SH-SY5Y (cell line): Measurements from ENCODE around the gene SLC39A12.

Source experiments
- GATA2 ChIP-seq: IDR thresholded peaks from 2 replicates; pipeline ENCODE4 v1.6.1; 2011; ENCODE audit warnings: mild to moderate bottlenecking, low read depth, low read length
- GATA3 ChIP-seq: IDR thresholded peaks from 2 replicates; pipeline ENCODE4 v1.6.1; 2011; ENCODE audit warnings: low read depth, mild to moderate bottlenecking, low read length, moderate library complexity

The SLC39A12 gene

DNA sequence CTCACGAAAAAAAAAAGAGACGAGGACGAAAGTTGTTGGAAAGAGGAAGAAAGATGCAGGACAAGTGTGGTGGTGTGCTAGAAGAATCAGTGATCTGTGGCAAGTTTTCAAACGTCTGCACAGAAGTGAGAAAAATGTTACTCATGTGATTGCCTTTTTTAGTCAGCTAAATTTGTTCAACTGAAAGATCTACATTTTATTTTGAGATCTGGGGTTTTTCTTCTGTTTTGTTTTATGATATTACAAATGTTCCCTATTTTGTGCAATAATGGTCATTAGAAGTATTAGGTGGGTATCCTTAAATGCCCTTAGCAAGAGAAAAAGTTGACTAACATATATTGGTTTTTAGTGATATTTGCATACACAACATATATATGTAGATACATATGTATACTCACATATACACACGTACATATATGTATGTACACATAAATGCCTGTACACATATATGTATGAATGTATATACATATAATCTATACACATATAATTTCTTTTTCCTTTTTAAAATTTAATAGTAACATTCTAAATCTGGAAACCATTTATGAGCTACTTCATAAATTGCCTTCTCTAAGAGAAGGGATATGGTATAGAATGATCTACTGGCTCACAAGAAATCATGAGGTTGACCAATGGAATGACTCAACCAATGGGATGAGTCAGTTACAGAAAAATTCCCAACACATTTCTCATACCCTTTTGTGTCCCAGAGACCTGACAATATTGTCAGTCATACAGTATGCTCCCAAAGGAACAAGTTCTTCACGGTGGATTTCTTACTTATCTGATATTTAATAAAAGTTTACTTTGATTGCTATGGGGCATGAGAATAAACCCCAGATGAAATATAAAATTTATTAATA is 38.4 kb downstream of the SLC39A12 start:
- TF ChIP-seq GATA3 (no peak), GATA2 (no peak)

DNA sequence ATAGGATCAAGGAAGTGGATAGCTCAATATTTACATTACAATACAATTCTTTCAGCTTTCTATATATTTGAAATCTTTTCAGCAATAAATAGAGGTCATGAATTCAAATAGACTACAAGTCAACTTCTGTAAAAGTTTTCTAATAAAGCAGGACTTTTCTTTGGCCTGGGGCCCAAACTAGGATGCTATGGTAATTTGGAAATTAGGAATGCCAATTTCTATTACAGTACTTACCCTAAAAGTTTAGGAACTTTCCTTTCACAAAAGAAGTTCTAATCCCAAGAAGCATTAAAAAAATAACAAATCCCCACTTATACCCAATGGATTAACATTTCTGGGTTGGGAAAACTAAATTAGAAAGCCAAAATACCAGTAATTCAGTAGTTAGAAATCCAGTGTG is 40.5 kb downstream of the SLC39A12 start:
- TF ChIP-seq GATA3 (no peak), GATA2 (no peak)

DNA sequence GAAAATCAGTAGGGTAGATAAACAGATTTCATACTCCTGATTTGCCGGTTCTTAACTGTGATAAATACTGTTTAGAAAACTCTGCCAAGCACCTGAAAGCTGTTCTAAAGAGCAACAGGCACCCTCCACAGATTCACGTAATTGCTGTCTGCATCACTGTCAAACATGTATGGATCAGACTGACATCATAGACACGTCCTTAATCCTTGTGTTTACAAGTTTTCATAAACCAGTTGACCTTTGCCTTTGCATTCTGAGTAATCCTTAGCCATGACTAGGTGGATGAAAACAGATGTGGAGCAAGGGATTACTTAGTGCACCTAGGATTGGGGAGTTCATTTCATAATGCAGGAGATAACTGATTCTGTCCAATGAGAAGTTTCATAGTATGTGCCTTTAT is 41.6 kb downstream of the SLC39A12 start:
- TF ChIP-seq GATA3 (no peak), GATA2 (no peak)

- TF ChIP-seq GATA2 = no peak
- no peak for TF ChIP-seq GATA3
Observed at GRCh38 chr10:18000601-18001000, 48.9 kb downstream of the SLC39A12 start.

- TF ChIP-seq GATA2 (no peak), GATA3 (no peak)
Observed at GRCh38 chr10:18005445-18005780, 53.7 kb downstream of the SLC39A12 start.

GRCh38 chr10:18005781-18006456 is 54.2 kb downstream of the SLC39A12 start:
- TF ChIP-seq GATA3 = no peak

GRCh38 chr10:18008986-18009385 is 57.3 kb downstream of the SLC39A12 start:
- TF ChIP-seq GATA2 (no peak), GATA3 (no peak)

DNA sequence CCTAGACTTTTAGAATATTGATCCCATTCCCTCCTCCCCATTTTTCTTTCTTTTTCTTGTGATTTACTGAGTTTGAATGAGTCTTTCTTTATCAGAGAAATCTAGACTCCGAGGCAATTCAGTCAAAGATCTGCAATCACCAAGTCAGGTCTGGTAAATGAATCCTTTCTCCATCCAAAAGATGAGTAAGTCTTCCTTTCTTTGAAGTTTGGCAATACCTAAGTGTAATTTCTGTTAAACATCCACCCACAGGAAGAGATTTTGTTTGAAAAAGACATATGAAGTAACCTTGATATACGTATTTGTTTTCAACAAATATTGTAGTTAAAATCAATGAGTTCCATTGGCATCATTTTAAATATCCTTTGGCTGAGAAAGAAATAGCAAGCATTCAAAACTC is 58.3 kb downstream of the SLC39A12 start:
- TF ChIP-seq GATA3 (no peak), GATA2 (no peak)

DNA sequence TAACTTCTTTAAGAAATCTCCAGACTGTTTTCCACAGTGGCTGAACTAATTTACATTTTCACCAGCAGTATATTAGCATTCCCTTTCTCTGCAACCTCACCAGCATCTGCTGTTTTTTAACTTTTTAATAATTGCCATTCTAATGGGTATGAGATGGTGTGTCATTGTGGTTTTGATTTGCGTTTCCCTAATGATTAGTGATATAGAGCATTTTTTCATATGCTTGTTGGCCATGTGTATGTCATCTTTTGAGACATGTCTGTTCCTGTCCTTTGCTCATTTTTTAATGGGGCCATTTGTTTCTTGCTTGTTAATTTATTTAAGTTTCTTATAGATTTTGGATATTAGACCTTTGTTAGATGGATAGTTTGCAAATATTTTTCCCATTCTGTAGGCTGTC is 68.8 kb downstream of the SLC39A12 start:
- TF ChIP-seq GATA2 (no peak), GATA3 (no peak)

DNA sequence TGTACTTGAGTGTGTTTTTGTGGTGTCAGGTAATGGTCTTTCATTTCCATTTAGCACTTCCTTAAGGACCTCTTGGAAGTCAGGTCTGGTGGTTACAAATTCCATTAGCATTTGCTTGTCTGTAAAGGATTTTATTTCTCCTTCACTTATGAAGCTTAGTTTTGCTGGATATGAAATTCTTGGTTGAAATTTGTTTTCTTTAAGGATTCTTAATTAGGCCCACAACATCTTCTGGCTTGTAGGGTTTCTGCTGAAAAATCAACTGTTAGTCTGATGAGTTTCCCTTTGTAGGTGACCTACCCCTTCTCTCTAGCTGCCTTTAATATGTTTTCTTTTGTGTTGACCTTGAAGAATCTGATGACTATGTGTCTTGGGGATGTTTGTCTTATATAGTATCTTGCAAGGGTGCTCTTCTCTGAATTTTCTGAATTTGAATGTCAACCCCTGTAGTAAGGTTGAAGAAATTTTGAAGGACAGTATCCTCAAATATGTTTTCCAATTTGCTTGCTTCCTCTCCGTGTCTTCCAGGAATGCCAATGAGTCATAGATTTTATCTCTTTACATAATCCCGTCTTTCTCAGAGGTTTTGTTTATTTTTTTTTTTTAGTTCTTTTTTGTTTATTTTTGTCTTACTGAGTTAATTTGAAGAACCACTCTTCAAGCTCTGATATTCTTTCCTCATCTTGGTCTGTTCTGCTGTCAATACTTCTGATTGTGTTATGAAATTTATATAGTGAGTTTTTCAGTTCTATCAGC is 70.2 kb downstream of the SLC39A12 start:
- TF ChIP-seq GATA3 (no peak), GATA2 (no peak)

DNA sequence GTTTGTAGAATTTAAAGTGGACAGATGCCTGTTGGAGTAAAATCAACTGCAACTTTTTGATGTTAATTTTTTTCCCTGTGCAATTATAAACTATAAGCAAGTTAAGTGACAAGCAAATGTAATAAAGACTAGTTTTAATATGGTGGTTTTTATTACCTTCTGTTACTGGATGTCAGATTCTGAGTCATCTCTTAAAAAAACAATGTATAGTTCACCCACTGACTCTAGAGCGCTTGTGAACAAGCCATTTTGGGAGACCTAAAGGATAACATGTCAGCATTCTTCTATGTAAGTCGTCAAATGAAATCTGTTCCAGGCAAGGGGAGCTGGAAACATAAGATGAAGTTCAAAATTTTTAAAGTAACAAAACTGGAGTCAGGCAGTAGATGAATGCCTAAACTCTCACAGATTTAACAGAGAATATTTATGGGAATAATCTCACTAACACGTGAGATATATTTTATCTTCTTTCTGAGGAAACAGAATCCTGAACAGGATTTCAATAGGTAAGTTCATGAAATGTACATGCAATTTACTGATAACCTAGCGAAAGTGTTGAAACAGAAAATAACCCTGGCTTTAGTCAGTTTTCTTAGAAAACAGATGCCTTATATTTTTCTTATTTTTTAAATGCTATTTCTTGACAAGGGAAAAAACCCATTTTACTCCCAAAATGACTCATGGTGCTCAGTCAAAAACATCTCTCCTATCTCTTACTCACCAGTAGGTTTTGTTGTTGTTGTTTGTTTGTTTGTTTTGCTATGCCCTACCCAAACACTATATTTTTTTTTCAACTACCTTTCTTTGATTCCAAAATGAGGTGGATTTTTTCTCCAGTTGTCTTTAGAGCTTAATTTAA is 91.7 kb downstream of the SLC39A12 start:
- TF ChIP-seq GATA3 = no peak
- no peak for TF ChIP-seq GATA2

DNA sequence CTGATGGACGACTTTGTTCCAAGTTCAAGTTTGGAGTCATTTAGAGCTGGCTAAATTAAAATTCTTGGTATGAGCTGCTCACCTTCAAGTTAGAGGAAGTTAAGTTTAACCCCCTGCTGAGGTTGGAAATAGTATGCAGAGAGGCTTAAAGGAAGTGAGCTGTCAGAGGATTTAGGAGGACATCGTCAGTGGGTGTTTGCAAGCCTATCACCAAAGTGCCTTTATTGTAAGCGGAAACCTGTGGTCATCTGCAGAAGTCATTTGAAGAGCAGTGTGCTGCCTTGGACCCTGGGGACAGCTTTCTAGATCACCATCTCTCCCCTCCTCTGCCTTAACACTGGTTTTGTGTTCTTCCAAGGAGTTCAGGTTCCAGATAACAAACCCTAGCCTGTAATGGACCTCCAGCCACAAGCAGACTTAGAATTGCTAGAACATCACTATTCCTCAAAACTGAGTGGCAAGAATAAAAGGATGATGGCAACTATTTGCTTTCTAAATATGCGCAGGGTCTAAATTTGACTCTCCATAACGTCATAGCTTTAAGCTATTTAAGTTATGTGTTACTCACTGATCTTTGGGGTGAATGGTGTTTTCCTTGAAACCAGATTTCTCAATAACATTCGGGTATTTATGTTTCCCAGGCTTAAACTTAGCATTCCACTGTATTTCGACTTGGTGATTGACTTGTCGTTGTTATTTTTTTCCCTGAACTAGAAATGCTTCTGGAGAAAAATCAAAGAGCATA is 93.4 kb downstream of the SLC39A12 start:
- no peak for TF ChIP-seq GATA2
- no peak for TF ChIP-seq GATA3

DNA sequence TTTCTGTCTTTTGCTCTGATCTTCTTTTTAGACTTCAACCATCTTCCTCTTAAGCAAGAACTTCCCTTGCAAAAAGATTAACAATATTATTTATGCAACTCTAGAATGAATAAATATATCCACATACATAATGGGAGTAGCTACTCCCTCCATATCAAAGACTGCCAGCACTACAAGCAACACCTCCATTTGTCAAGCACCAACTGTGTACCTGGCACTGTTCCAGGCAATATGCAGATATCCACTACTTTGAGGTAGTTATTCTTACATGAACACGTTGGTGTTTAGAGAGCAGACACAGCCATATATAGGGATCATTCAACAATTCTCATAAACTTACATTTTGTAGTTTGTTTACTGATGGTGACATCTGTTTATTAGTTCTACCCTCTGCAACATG is 104.9 kb downstream of the SLC39A12 start:
- TF ChIP-seq GATA2 (no peak), GATA3 (no peak)
